IMR-90 (cell line): ENCODE data around the gene AGO3. TPM values are rescaled to one million over a fixed set of nuclear protein-coding genes. Genes with fewer than 3 reads are reported as not detected.

ENCODE experiments used
- ATAC-seq: fragments of 200-7000 bp; cut with Tn5 transposase; 2 replicates; pipeline ENCODE4 v1.9.1; 2020; ENCODE audit warnings: low read depth, mild to moderate bottlenecking, moderate library complexity
- BruUV-seq: library from RNA; stranded (reverse); fragments of 400-500 nt; replicated peaks from 2 replicates; lab custom pipeline; 2021; lab: Mats Ljungman, UMichigan
- CTCF ChIA-PET: fragments of 300-600 bp; formaldehyde crosslinking; extraction: SDS; loops from one replicate; lab custom pipeline; 2021; ENCODE audit warnings: antibody characterized with exemption; lab: Yijun Ruan, JAX
- POLR2A ChIA-PET: fragments of 300-600 bp; sonication (Branson Sonifier 250); formaldehyde crosslinking; loops from one replicate; lab custom pipeline; 2022; ENCODE audit warnings: antibody characterized with exemption; ENCODE audit not compliant: unreplicated experiment; lab: Charles Lee
- DNase-seq: peaks from one replicate; pipeline ENCODE4 v3.0.0; 2013
- H2AFZ ChIP-seq: replicated peaks from 2 replicates; pipeline ENCODE3; 2013; ENCODE audit warnings: low read length, mild to moderate bottlenecking; ENCODE audit not compliant: poor library complexity
- H2AK5ac ChIP-seq: 2 replicates; pipeline ENCODE4 v1.6.1; 2013; ENCODE audit warnings: low read depth, low read length, inconsistent platforms
- H2AK9ac ChIP-seq: replicated peaks from 2 replicates; pipeline ENCODE3; 2013; ENCODE audit warnings: mild to moderate bottlenecking, low read depth, low read length, moderate library complexity; ENCODE audit not compliant: poor library complexity
- H2BK120ac ChIP-seq: 2 replicates; pipeline ENCODE4 v1.6.1; 2013; ENCODE audit warnings: low read depth, low read length, inconsistent platforms
- H2BK15ac ChIP-seq: 3 replicates; pipeline ENCODE4 v1.6.1; 2013; ENCODE audit warnings: low read depth, low read length, inconsistent platforms
- H2BK20ac ChIP-seq: 2 replicates; pipeline ENCODE4 v1.6.1; 2013; ENCODE audit warnings: low read depth, mild to moderate bottlenecking, inconsistent platforms, low read length, moderate library complexity
- H2BK5ac ChIP-seq: 2 replicates; pipeline ENCODE4 v1.6.1; 2013; ENCODE audit warnings: mild to moderate bottlenecking, low read depth, low read length, inconsistent platforms; ENCODE audit not compliant: poor library complexity, severe bottlenecking
- H3K14ac ChIP-seq: replicated peaks from 2 replicates; pipeline ENCODE4 v1.6.1; 2013; ENCODE audit warnings: low read depth, low read length, inconsistent platforms
- H3K18ac ChIP-seq: 2 replicates; pipeline ENCODE4 v1.6.1; 2013; ENCODE audit warnings: low read depth, low read length, control low read depth
- H3K23ac ChIP-seq: 2 replicates; pipeline ENCODE4 v1.6.1; 2013; ENCODE audit warnings: low read depth, low read length, inconsistent platforms
- H3K27ac ChIP-seq: 2 replicates; pipeline ENCODE4 v1.5.1; 2013; ENCODE audit warnings: mild to moderate bottlenecking, control low read depth, low read length; ENCODE audit not compliant: insufficient read depth
- H3K27me3 ChIP-seq: 2 replicates; pipeline ENCODE4 v1.6.1; 2013; ENCODE audit warnings: low read length; ENCODE audit not compliant: control insufficient read depth, insufficient read depth
- H3K36me3 ChIP-seq: 2 replicates; pipeline ENCODE4 v1.6.1; 2013; ENCODE audit warnings: low read length, mixed read lengths; ENCODE audit not compliant: control insufficient read depth, insufficient read depth
- H3K4ac ChIP-seq: 2 replicates; pipeline ENCODE4 v1.6.1; 2013; ENCODE audit warnings: low read depth, low read length, inconsistent platforms
- H3K4me1 ChIP-seq: 2 replicates; pipeline ENCODE4 v1.6.1; 2013; ENCODE audit warnings: low read length, mixed read lengths; ENCODE audit not compliant: control insufficient read depth, insufficient read depth
- H3K4me2 ChIP-seq: 2 replicates; pipeline ENCODE4 v1.6.1; 2013; ENCODE audit warnings: low read depth, mild to moderate bottlenecking, control low read depth, low read length, moderate library complexity
- H3K4me3 ChIP-seq: 2 replicates; pipeline ENCODE4 v1.5.1; 2013; ENCODE audit warnings: low read depth, mild to moderate bottlenecking, control low read depth, low read length, moderate library complexity; ENCODE audit not compliant: insufficient read depth
- H3K56ac ChIP-seq: 2 replicates; pipeline ENCODE4 v1.6.1; 2013; ENCODE audit warnings: low read length, inconsistent platforms; ENCODE audit not compliant: insufficient read depth; ENCODE audit errors: extremely low read depth
- H3K79me1 ChIP-seq, 2 experiments: 2 replicates each; pipeline ENCODE4 v1.6.1; 2013; ENCODE audit warnings: low read length in 2 of 2, inconsistent platforms in 1 of 2, low read depth in 1 of 2
- H3K9ac ChIP-seq: 2 replicates; pipeline ENCODE4 v1.6.1; 2013; ENCODE audit warnings: low read depth, low read length, control low read depth
- H3K9me1 ChIP-seq: 2 replicates; pipeline ENCODE4 v1.6.1; 2013; ENCODE audit warnings: low read length, inconsistent platforms; ENCODE audit not compliant: insufficient read depth
- H3K9me3 ChIP-seq: 2 replicates; pipeline ENCODE4 v1.6.1; 2013; ENCODE audit warnings: low read length; ENCODE audit not compliant: control insufficient read depth, insufficient read depth
- H4K20me1 ChIP-seq: 2 replicates; pipeline ENCODE4 v1.6.1; 2013; ENCODE audit warnings: low read length, inconsistent platforms; ENCODE audit not compliant: insufficient read depth
- H4K5ac ChIP-seq: 2 replicates; pipeline ENCODE4 v1.6.1; 2013; ENCODE audit warnings: mild to moderate bottlenecking, low read depth, low read length, control low read depth
- H4K8ac ChIP-seq, 2 experiments: 2 replicates each; pipeline ENCODE4 v1.6.1; 2013; ENCODE audit warnings: low read depth in 2 of 2, low read length in 2 of 2, control low read depth in 1 of 2, inconsistent platforms in 1 of 2
- H4K91ac ChIP-seq: 2 replicates; pipeline ENCODE4 v1.6.1; 2013; ENCODE audit warnings: low read depth, low read length, inconsistent platforms; ENCODE audit not compliant: insufficient read depth
- BHLHE40 ChIP-seq: fragments of 150-350 bp; IDR thresholded peaks from 2 replicates; pipeline ENCODE4 v1.6.1; 2016; ENCODE audit warnings: mild to moderate bottlenecking, low read depth, low read length
- CEBPB ChIP-seq: IDR thresholded peaks from 2 replicates; pipeline ENCODE4 v1.6.1; 2012; ENCODE audit warnings: low read depth, low read length, improper control_type of control experiment
- CHD1 ChIP-seq: IDR thresholded peaks from 2 replicates; pipeline ENCODE4 v1.6.1; 2012; ENCODE audit warnings: low read depth, low read length, improper control_type of control experiment
- CTCF ChIP-seq: conservative IDR thresholded peaks from 2 replicates; pipeline ENCODE4 v1.5.1; 2012; ENCODE audit warnings: mild to moderate bottlenecking, low read depth, low read length, improper control_type of control experiment
- ELK1 ChIP-seq: fragments of 150-350 bp; IDR thresholded peaks from 2 replicates; pipeline ENCODE4 v1.6.1; 2016; ENCODE audit warnings: low read depth, mild to moderate bottlenecking, low read length, moderate library complexity, borderline replicate concordance
- FOS ChIP-seq: fragments of 150-350 bp; IDR thresholded peaks from 2 replicates; pipeline ENCODE4 v1.6.1; 2016; ENCODE audit warnings: low read depth, low read length
- MAFK ChIP-seq: IDR thresholded peaks from 2 replicates; pipeline ENCODE4 v1.6.1; 2012; ENCODE audit warnings: low read depth, low read length, improper control_type of control experiment
- MAZ ChIP-seq: IDR thresholded peaks from 2 replicates; pipeline ENCODE4 v1.6.1; 2012; ENCODE audit warnings: low read depth, mild to moderate bottlenecking, low read length, improper control_type of control experiment, moderate library complexity, borderline replicate concordance
- MXI1 ChIP-seq: IDR thresholded peaks from 2 replicates; pipeline ENCODE4 v1.6.1; 2012; ENCODE audit warnings: low read depth, mild to moderate bottlenecking, low read length, moderate library complexity, borderline replicate concordance
- NFE2L2 ChIP-seq: fragments of 150-350 bp; IDR thresholded peaks from 2 replicates; pipeline ENCODE4 v1.6.1; 2016; ENCODE audit warnings: low read depth, mild to moderate bottlenecking, low read length
- POLR2A ChIP-seq: IDR thresholded peaks from 2 replicates; pipeline ENCODE4 v1.6.1; 2012; ENCODE audit warnings: mild to moderate bottlenecking, low read depth, low read length
- RAD21 ChIP-seq: IDR thresholded peaks from 2 replicates; pipeline ENCODE4 v1.6.1; 2012; ENCODE audit warnings: low read length, improper control_type of control experiment
- RCOR1 ChIP-seq: IDR thresholded peaks from 2 replicates; pipeline ENCODE4 v1.6.1; 2012; ENCODE audit warnings: mild to moderate bottlenecking, low read length, improper control_type of control experiment; ENCODE audit not compliant: insufficient replicate concordance
- RFX5 ChIP-seq: IDR thresholded peaks from 2 replicates; pipeline ENCODE4 v1.8.0; 2012; ENCODE audit warnings: low read depth, mild to moderate bottlenecking, low read length, moderate library complexity
- SMC3 ChIP-seq: fragments of 150-350 bp; IDR thresholded peaks from 2 replicates; pipeline ENCODE4 v1.6.1; 2016; ENCODE audit warnings: low read depth, mild to moderate bottlenecking, antibody characterized with exemption, low read length, moderate library complexity
- WGBS, 2 experiments: methylation state at CpG; one replicate each; pipeline versions ENCODE4 v1.1.5 to v1.1.7; 2013; ENCODE audit warnings: missing lambda C conversion rate in 2 of 2; ENCODE audit not compliant: insufficient read length in 1 of 2; ENCODE audit errors: extremely low coverage in 2 of 2; 5-methylcytosine and 5-hydroxymethylcytosine counted together
- dilution Hi-C: fragments of 300-500 bp; cut with HindIII; formaldehyde crosslinking; loops from one replicate; pipeline ENCODE4 v1.14.3; 2018; ENCODE audit warnings: low sequenced_read_pairs; ENCODE audit not compliant: unreplicated experiment
- in situ Hi-C: fragments of 300-500 bp; cut with MboI; formaldehyde crosslinking; loops from 3 replicates; pipeline ENCODE4 v1.14.3; 2019; ENCODE audit warnings: low sequenced_read_pairs, inconsistent platforms, mixed read lengths
- intact Hi-C: fragments of 100-400 bp; cut with micrococcal nuclease; formaldehyde crosslinking; loops from 2 replicates; pipeline ENCODE4 v1.10.0; 2022
- polyA plus RNA-seq, 3 experiments: library from polyadenylated mRNA; depleted of rRNA; stranded (reverse); fragments of >200 nt; gene quantifications; 2 replicates each; pipeline ENCODE4 v1.2.3, GENCODE V29; 2012; ENCODE audit warnings: low replicate concordance in 1 of 3
- total RNA-seq: library from RNA; depleted of rRNA; stranded (reverse); fragments of >200 nt; gene quantifications from 2 replicates; pipeline ENCODE4 v1.2.3, GENCODE V29; 2012
- TF ChIP-seq, protein P1 (sequence below): fragments of 150-350 bp; IDR thresholded peaks from 2 replicates; pipeline ENCODE4 v1.6.1; 2017; ENCODE audit warnings: mild to moderate bottlenecking, antibody characterized with exemption, low read length, low read depth

Gene AGO3
- total and polyA plus RNA-seq, 2 of the 4 experiments (the other 2 are of a cell fraction): 8.9 to 25.6 TPM

DNA sequence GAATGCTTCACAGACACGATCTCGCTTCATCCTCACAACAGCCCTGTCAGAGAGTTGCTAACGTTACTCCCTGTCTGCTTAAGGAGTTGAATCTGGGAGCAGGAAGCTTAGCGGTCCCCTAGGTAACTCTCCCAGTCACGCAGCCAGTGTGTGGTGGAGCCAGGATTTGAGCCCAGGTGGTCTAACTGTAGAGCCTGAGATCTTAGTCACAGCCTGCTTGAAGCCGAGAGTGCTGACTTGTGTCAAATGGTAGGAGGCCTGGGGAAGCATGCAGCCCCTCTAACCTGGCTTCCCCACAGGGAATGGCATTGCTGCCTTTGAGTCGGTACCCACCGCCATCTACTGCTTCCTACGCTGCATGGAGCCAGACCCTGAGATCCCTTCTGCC lies 161.9 kb downstream of the AGO3 start:
- H3K9me1 ChIP-seq: peaks cover 5% of the 10 kb centered on the region; the same call in 1 of the 2 replicates
- ChIA-PET POLR2A (no interaction called here), CTCF (no interaction called here)
- no peak overlapping the region for H3K56ac ChIP-seq
- no peak overlapping the region for H4K91ac ChIP-seq
- no peak overlapping the region for H3K18ac ChIP-seq
- no peak overlapping the region for H4K5ac ChIP-seq
- no peak overlapping the region for H3K14ac ChIP-seq
- dilution Hi-C loops (no loop called here), intact Hi-C loops (no loop called here), in situ Hi-C loops (no loop called here)
- WGBS, 2 experiments: 100% methylated on average over 3 of the region's 9 CpGs; no CpG with 5 or more reads in 1 of the 2 experiments
- DNase-seq (no peak), ATAC-seq (no peak)
- no peak overlapping the region for H3K23ac ChIP-seq
- H2AK5ac ChIP-seq: no peak overlapping the region
- no peaks in the 10 kb centered on the region for H3K9me3 ChIP-seq
- H3K4me3 ChIP-seq: no peak overlapping the region
- no peak overlapping the region for H2BK120ac ChIP-seq
- H2BK20ac ChIP-seq: no peak overlapping the region
- H2BK15ac ChIP-seq: no peak overlapping the region
- no peak overlapping the region for H2AK9ac ChIP-seq
- no peak overlapping the region for H4K8ac ChIP-seq
- H2BK5ac ChIP-seq: no peak overlapping the region
- peaks cover 7% of the 10 kb centered on the region; the same call in 1 of the 2 replicates for H4K20me1 ChIP-seq
- H3K4me2 ChIP-seq: no peak overlapping the region
- peaks cover 2% of the 10 kb centered on the region; the same call in 1 of the 2 replicates for H3K4me1 ChIP-seq
- BruUV-seq: no TSS peak
- H3K27me3 ChIP-seq: no peaks in the 10 kb centered on the region
- H3K9ac ChIP-seq: no peak overlapping the region
- TF ChIP-seq RAD21: no peak
- TF ChIP-seq MAZ: no peak
- TF ChIP-seq RCOR1: no peak
- no peak for TF ChIP-seq NFE2L2
- TF ChIP-seq MXI1: no peak
- TF ChIP-seq CTCF: no peak
- no peak for TF ChIP-seq FOS
- no peak for TF ChIP-seq RFX5
- TF ChIP-seq, protein P1, sequence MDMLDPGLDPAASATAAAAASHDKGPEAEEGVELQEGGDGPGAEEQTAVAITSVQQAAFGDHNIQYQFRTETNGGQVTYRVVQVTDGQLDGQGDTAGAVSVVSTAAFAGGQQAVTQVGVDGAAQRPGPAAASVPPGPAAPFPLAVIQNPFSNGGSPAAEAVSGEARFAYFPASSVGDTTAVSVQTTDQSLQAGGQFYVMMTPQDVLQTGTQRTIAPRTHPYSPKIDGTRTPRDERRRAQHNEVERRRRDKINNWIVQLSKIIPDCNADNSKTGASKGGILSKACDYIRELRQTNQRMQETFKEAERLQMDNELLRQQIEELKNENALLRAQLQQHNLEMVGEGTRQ: no peak
- TF ChIP-seq CEBPB: no peak
- TF ChIP-seq SMC3: no peak
- TF ChIP-seq CHD1: no peak
- TF ChIP-seq POLR2A: no peak
- TF ChIP-seq MAFK: no peak
- TF ChIP-seq ELK1: no peak
- no peak for TF ChIP-seq BHLHE40
- peaks cover 38 to 47% of the 10 kb centered on the region in 2 experiments for H3K79me1 ChIP-seq
- H3K4ac ChIP-seq: no peak overlapping the region
- H3K36me3 ChIP-seq: peaks cover 35% of the 10 kb centered on the region
- H2AFZ ChIP-seq: no peak overlapping the region
- no peak overlapping the region for H3K27ac ChIP-seq
